HT1080 (cell line): Measurements from ENCODE around the gene CDC25B. TPM values are rescaled to one million over a fixed set of nuclear protein-coding genes. Genes with fewer than 3 reads are reported as not detected.
"Not testable (repeated sequence)": the region's sequence is repeated elsewhere in the genome, so short reads cannot be mapped to it uniquely, and the experiment has no call there.

Experiments
- DNase-seq: peaks from one replicate; pipeline ENCODE4 v3.0.0-alpha.2; 2015; ENCODE audit warnings: low read depth
- total RNA-seq: library from RNA; depleted of rRNA; stranded (reverse); fragments of >200 nt; shearing (Covaris generic); gene quantifications from 2 replicates; pipeline ENCODE4 v1.2.3, GENCODE V29; 2014; rRNA removed

CDC25B gene
- total RNA-seq, 1 experiment from 2014 or later = 92.7 TPM

- DNase-seq = no peak
Observed at GRCh38 chr20:3821996-3822395, 25.9 kb downstream of the CDC25B start.

GRCh38 chr20:3823881-3824280 is 27.8 kb downstream of the CDC25B start:
- no peak for DNase-seq

- no peak for DNase-seq
Observed at GRCh38 chr20:3825526-3825925, 29.4 kb downstream of the CDC25B start.

GRCh38 chr20:3826420-3826819 is 30.3 kb downstream of the CDC25B start:
- no peak for DNase-seq

GRCh38 chr20:3828798-3829197 is 32.7 kb downstream of the CDC25B start:
- no peak for DNase-seq

- not testable (repeated sequence) for DNase-seq
Observed at GRCh38 chr20:3829891-3830290, 33.8 kb downstream of the CDC25B start.

- DNase-seq = no peak
Observed at GRCh38 chr20:3836132-3836531, 40.0 kb downstream of the CDC25B start.

- DNase-seq = no peak
Observed at GRCh38 chr20:3839328-3839727, 43.2 kb downstream of the CDC25B start.

- peak; percentile 30 for DNase-seq
Observed at GRCh38 chr20:3840201-3840600, 44.1 kb downstream of the CDC25B start.

- no peak for DNase-seq
Observed at GRCh38 chr20:3842348-3842930, 46.3 kb downstream of the CDC25B start.

GRCh38 chr20:3843490-3843889 is 47.4 kb downstream of the CDC25B start:
- peak; percentile 70 for DNase-seq

- DNase-seq = not testable (repeated sequence)
Observed at GRCh38 chr20:3843990-3844619, 48.0 kb downstream of the CDC25B start.

GRCh38 chr20:3846378-3846739 is 50.2 kb downstream of the CDC25B start:
- no peak for DNase-seq

GRCh38 chr20:3846740-3847428 is 50.8 kb downstream of the CDC25B start, which contains the start of gene MAVS:
Gene MAVS (plus strand): TSS chr20:3846834. CDS start chr20:3854625, 7,791 bp downstream.
- peak; percentile 72 for DNase-seq

- DNase-seq = no peak
Observed at GRCh38 chr20:3847429-3847940, 51.4 kb downstream of the CDC25B start.

- no peak for DNase-seq
Observed at GRCh38 chr20:3848565-3848964, 52.5 kb downstream of the CDC25B start.

GRCh38 chr20:3854462-3854871 is 58.4 kb downstream of the CDC25B start:
- no peak for DNase-seq

Other genes starting within 250 kb of the CDC25B start
- not detected in 2 replicates for gene GFRA4, start 132.9 kb upstream of the CDC25B start, total RNA-seq
- gene ADAM33, start 114.3 kb upstream of the CDC25B start, total RNA-seq = not detected in 2 replicates
- not detected in 2 replicates for gene SIGLEC1, start 83.7 kb upstream of the CDC25B start, total RNA-seq
- gene HSPA12B, start 63.6 kb upstream of the CDC25B start, total RNA-seq = not detected in 2 replicates
- gene ADISSP, start 28.6 kb upstream of the CDC25B start, total RNA-seq = 144 and 171 TPM in 2 replicates
- gene SPEF1, start 14.9 kb upstream of the CDC25B start, total RNA-seq = not detected in 2 replicates
- gene CENPB, start 9.6 kb upstream of the CDC25B start, total RNA-seq = 166 and 180 TPM in 2 replicates
- gene AP5S1, start 24.2 kb downstream of the CDC25B start, total RNA-seq = 38.8 and 40.5 TPM in 2 replicates
- gene MAVS, start 50.5 kb downstream of the CDC25B start, total RNA-seq = 16.2 and 20.1 TPM in 2 replicates
- 43.9 and 50.9 TPM in 2 replicates for gene PANK2, start 93.1 kb downstream of the CDC25B start, total RNA-seq
- gene RNF24, start 219.2 kb downstream of the CDC25B start, total RNA-seq = 17.8 and 22.0 TPM in 2 replicates